ENCODE measurements around the gene SLC39A5.
A peak's percentile ranks its signal among the peaks of the same experiment; 100 is the strongest.
"Not testable (repeated sequence)": the region's sequence is repeated elsewhere in the genome, so short reads cannot be mapped to it uniquely, and the experiment has no call there.

Gene SLC39A5

GRCh38 chr12:56266693-56267442, 37.0 kb downstream of the SLC39A5 start, which contains the start of gene COQ10A:
Gene COQ10A, plus strand, starts transcription at chr12:56266942. Its CDS starts 177 bp downstream, at chr12:56267119.
- in situ Hi-C loops (cut with HindIII; ENCODE audit: low sequenced_read_pairs) = no loop called here
- TF ChIP-seq, protein P1, sequence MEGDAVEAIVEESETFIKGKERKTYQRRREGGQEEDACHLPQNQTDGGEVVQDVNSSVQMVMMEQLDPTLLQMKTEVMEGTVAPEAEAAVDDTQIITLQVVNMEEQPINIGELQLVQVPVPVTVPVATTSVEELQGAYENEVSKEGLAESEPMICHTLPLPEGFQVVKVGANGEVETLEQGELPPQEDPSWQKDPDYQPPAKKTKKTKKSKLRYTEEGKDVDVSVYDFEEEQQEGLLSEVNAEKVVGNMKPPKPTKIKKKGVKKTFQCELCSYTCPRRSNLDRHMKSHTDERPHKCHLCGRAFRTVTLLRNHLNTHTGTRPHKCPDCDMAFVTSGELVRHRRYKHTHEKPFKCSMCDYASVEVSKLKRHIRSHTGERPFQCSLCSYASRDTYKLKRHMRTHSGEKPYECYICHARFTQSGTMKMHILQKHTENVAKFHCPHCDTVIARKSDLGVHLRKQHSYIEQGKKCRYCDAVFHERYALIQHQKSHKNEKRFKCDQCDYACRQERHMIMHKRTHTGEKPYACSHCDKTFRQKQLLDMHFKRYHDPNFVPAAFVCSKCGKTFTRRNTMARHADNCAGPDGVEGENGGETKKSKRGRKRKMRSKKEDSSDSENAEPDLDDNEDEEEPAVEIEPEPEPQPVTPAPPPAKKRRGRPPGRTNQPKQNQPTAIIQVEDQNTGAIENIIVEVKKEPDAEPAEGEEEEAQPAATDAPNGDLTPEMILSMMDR (IDR thresholded peaks at IDR 0.05; ENCODE audit: low read depth, low read length, missing control alignments) = peak; percentile 76
- peak; percentile 57 for DNase-seq (ENCODE audit: low read depth)
- peak within 1 kb of the TSS; percentile 65 for H3K4me3 ChIP-seq (ENCODE audit: low read depth, low read length)

DNA sequence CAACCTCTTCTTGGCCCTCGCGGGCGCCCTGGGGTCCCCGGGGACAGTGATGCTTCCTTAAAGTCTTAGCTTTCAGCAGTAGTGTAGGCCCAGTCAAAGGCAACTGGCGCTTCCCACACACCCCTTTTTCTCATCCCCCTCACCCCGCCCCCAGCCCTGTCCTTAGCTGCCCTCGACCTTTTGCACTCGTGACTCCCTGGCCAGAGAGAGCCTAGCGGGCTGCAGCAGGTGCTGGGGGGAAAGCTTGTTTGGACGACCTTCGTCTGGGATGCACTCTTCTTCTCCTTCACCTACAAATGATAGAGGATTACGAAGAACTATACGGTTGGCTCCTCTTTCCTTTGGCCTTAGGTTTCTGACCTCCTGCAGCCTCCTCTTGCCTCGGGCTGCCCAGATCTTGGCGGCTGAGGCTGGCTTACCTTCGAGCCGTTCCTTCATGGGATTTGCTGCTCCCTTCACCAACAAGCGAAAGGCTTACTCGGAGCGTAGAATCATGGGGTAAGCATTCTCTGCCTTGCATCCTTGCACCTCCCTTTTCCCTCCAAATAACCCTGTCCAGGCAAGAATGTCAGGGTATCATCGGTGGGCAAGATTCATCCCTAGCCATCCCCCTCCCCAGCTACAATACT, 37.7 kb downstream of the SLC39A5 start:
- in situ Hi-C loops (cut with HindIII; ENCODE audit: low sequenced_read_pairs) = no loop called here
- peak overlapping the region; percentile 65 for H3K4me3 ChIP-seq (ENCODE audit: low read depth, low read length)
- TF ChIP-seq, protein P1 (IDR thresholded peaks at IDR 0.05; ENCODE audit: low read depth, low read length, missing control alignments) = no peak
- DNase-seq (ENCODE audit: low read depth) = no peak

DNA sequence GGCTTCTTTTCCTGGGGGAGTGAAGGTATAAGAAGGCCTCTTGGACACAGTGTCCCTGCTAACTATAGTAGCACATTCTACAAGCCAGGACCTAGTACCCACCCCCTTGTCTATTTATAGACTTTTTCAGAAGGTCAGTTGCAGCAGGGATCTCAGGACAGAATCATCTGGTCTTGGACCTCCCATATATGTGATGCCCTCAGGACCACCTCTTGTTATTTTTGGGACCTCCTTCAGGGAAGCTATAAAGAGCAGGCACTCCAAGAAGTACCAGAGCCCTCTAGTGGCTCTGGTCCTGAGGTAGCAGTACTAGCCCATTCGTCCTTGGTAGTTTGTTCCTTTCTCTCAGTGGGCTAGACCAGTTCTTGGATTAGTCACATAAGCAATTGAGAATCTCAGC, 41.2 kb downstream of the SLC39A5 start:
- DNase-seq (ENCODE audit: low read depth) = no peak
- H3K4me3 ChIP-seq (ENCODE audit: low read depth, low read length) = no peak overlapping the region
- in situ Hi-C loops (cut with HindIII; ENCODE audit: low sequenced_read_pairs) = no loop called here
- TF ChIP-seq, protein P1 (IDR thresholded peaks at IDR 0.05; ENCODE audit: low read depth, low read length, missing control alignments) = peak; percentile 70

DNA sequence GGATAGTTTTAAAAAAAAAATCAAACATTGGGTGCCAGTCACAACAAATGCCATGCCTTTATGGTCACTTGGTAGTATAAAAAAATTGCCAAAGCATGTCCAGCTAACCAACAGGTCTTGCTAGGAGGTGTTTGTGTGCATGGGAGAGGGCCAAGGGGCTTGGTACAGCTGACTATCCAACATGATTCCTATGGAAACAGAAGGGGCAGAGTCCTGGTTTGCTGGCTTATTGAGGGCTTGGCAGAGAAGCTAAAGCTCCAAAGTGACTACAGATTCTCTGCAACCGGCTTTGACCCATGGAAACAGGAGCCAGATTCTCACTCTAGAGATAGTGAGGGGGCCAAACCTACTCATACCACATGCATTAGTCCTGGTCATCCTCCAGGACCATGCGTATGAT, 42.6 kb downstream of the SLC39A5 start:
- in situ Hi-C loops (cut with HindIII; ENCODE audit: low sequenced_read_pairs); H3K4me3 ChIP-seq (ENCODE audit: low read depth, low read length): not testable (repeated sequence)

GRCh38 chr12:56274299-56274698, 44.4 kb downstream of the SLC39A5 start:
- no peak for DNase-seq (ENCODE audit: low read depth)
- H3K4me3 ChIP-seq (ENCODE audit: low read depth, low read length) = no peak overlapping the region
- in situ Hi-C loops (cut with HindIII; ENCODE audit: low sequenced_read_pairs) = no loop called here
- TF ChIP-seq, protein P1 (IDR thresholded peaks at IDR 0.05; ENCODE audit: low read depth, low read length, missing control alignments) = no peak

More for the DNA sequence above, 42.6 kb downstream of the SLC39A5 start:
- not testable (repeated sequence) for DNase-seq (ENCODE audit: low read depth)

GRCh38 chr12:56278905-56279304, 49.1 kb downstream of the SLC39A5 start:
- in situ Hi-C loops (cut with HindIII; ENCODE audit: low sequenced_read_pairs) = no loop called here
- H3K4me3 ChIP-seq (ENCODE audit: low read depth, low read length) = no peak overlapping the region
- TF ChIP-seq, protein P1 (IDR thresholded peaks at IDR 0.05; ENCODE audit: low read depth, low read length, missing control alignments) = no peak
- DNase-seq (ENCODE audit: low read depth) = no peak

DNA sequence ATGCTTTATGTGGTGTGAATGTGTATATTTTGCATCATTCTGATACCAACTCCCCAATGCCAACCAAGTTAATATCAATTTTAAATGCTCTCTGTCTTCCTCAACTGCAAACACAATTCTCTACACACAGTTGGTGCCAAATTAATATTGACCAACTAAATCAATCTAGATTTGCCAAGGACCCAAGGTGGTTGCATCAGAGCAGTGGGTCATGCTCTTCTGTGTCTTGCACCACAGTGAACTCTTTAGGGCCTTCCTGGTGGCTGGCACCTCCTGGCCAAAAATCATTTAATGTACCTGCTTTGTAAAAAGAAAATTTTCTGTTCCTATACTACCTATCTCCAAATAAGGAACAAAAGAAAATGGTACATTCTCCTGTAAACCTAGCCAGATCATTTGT, 51.0 kb downstream of the SLC39A5 start:
- no peak overlapping the region for H3K4me3 ChIP-seq (ENCODE audit: low read depth, low read length)
- DNase-seq (ENCODE audit: low read depth) = no peak
- TF ChIP-seq, protein P1 (IDR thresholded peaks at IDR 0.05; ENCODE audit: low read depth, low read length, missing control alignments) = no peak
- in situ Hi-C loops (cut with HindIII; ENCODE audit: low sequenced_read_pairs) = no loop called here

All from astrocyte of the cerebellum (primary cell).